Stimulated activated CD8-positive, alpha-beta memory T cell treated with anti-CD3 and anti-CD28 coated beads, Interleukin-15, amount 100 ng/mL, for 24 hours (primary cell): Measurements from ENCODE around the gene ZNF853.
"Not testable (repeated sequence)": the region's sequence is repeated elsewhere in the genome, so short reads cannot be mapped to it uniquely, and the experiment has no call there.

Experiments used
- DNase-seq: peaks from one replicate; pipeline ENCODE4 v3.0.0-alpha.2; 2020; ENCODE audit warnings: low read depth

ZNF853 gene

DNA sequence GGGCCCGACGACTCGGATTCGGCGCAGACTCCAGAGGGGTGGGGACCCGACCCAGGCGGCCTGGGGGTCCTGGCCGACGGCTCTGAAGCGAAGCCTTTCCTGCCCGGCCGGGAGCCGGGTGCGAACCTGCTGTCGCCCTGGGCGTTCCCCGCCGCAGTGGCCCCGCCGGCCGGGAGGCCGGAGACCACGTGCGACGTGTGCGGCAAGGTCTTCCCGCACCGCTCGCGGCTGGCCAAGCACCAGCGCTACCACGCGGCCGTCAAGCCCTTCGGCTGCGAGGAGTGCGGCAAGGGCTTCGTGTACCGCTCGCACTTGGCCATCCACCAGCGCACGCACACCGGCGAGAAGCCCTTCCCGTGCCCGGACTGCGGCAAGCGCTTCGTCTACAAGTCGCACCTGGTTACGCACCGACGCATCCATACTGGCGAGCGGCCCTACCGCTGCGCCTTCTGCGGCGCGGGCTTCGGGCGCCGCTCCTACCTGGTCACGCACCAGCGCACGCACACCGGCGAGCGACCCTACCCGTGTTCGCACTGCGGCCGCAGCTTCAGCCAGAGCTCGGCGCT is 37.1 kb downstream of the ZNF853 start:
- no peak for DNase-seq

DNA sequence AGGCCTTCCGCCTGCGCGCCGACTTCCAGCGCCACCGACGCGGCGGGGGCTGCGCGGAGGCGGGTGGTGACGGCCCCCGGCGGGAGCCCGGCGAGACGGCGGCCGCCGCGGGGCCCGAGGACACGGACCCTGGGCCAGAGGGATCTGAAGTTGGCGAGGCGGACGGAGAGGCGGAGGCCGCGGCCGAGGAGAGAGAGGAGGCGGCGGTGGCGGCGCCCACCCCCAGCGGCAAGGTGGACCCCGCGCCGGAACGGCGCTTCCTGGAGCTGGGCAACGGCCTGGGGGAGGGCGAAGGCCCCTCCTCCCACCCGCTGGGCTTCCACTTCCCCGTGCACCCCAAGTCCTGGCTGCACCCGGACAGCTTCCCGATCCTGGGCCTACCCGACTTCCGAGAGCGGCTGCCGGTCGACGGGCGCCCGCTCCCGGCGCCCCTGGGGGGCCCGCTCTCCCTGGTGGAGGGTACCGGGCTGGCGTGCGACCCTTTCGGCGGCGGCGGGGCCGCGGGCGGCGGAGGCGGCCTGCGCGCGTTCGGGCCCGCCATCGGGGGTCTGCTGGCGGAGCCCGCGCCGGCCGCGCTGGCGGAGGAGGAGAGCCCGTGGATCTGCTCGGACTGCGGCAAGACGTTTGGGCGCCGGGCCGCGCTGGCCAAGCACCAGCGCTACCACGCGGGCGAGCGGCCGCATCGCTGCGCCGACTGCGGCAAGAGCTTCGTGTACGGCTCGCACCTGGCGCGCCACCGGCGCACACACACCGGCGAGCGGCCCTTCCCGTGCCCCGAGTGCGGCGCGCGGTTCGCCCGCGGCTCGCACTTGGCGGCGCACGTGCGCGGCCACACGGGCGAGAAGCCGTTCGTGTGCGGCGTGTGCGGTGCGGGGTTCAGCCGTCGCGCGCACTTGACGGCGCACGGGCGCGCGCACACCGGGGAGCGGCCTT is 37.9 kb downstream of the ZNF853 start:
- no peak for DNase-seq

DNA sequence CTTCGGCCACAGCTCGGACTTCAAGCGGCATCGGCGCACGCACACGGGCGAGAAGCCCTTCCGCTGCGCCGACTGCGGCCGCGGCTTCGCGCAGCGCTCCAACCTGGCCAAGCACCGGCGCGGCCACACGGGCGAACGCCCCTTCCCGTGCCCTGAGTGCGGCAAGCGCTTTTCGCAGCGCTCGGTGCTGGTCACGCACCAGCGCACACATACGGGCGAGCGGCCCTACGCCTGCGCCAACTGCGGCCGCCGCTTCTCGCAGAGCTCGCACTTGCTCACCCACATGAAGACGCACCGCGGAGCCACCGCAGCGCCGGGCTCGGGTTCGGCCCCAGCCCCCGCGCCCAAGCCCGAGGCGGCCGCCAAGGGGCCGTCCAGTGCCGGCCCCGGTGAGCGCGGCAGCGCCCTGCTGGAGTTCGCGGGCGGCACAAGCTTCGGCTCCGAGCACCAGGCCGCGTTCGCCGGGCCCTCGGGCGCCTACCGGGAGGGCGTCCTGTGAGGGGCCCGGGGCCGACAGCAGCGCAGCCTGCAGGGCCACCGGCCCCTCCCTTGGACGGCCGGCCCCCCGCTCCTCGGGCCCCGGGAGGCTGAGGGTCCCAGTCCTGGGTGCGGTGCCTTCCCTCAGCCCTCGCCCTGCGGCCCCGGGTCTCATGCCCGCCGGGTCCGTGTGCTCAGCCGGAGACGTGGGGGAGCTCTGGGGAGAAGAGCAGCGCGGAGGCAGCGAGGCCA is 38.9 kb downstream of the ZNF853 start:
- DNase-seq = no peak

DNA sequence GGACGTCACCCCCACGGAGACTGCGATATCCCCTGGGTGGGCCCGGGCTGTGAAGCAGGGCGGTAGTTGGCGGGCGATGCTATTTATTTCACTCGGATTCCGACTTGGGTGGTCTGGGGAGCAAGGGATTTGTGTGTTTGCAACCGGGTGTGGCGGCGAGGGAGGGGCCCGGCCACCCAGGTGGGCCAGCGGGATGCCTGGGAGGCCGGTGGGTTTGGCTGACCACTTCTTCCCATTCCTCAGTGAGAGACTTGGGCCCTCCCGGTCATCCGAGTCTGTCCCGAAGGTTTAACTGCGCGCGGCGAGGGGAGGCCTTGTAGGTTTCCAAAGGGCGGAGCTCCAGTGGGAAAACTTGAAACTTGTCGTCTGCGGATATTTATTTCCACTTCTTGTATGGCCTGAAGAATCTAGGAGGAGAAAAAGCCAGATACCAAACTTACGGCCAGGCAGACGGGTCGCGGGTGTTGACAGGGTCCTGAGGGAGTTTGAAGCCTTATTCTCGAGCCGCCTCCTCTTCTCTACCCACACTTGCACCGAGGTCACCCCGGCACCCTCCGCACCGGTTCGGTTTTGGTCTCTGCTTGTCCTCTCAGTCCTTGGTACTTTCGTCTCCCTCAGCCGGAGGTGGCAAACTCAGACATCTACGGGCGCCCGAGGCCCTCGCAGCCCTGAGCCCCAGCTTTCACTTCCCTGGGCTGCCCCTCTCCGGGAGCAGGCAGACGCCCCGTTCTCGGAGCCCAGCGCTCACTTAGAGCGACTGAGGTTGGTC is 39.6 kb downstream of the ZNF853 start:
- no peak for DNase-seq

DNA sequence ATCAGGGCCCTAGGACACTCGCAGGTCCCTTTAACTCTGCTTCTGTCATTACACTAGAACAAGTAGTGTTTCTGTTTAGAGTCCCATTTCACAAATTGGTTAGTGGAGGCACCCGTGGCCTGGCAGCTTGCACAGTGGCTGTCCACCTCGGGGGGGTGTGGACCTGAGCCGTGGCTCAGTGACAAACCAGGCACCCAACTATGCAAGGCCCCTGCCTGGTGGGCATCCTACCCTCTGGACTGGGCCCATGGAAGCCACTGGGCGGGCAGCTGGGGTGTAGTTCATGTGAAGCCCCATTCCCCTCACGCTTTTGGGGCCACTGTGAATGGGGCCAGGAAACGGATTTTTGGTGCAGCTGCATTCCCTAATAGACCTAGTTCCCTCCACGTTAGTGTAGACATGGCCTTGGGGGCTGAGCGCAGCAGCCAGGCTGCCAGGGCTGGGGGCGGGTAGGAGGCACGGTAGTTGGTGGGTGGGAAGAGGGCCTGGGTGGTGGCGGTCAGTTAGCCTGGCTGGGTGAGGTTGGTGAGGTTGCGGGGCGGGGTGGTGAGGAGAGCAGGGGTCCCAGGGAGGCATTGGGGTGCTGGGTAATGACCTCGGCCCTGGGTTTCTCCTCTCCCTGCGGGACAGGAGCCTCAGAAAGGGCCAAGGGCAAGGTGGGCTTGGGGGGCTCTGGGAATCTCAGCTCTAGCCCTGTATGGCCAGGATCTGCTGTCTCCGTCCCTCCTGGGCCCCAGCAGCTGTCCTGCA is 40.4 kb downstream of the ZNF853 start:
- DNase-seq = no peak

DNA sequence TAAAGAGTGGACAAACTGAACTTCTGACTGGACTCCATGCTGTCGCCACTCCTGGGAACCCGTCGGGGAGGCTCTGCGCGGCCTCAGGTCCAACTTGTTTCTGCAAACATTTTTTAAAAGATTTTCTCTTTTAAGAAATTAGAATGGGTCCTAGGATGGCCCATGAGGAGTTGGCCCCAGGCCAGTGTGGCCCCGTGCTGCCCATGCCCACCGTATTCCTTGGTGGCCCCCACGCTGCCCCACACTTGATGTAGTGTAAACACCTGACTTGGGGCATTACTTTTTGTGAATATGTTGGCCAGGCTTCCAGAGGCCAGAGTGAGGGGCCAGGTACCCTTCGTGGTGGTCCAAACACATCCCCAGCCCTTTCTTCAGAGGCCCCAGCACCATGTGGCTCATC is 41.0 kb downstream of the ZNF853 start:
- no peak for DNase-seq

DNA sequence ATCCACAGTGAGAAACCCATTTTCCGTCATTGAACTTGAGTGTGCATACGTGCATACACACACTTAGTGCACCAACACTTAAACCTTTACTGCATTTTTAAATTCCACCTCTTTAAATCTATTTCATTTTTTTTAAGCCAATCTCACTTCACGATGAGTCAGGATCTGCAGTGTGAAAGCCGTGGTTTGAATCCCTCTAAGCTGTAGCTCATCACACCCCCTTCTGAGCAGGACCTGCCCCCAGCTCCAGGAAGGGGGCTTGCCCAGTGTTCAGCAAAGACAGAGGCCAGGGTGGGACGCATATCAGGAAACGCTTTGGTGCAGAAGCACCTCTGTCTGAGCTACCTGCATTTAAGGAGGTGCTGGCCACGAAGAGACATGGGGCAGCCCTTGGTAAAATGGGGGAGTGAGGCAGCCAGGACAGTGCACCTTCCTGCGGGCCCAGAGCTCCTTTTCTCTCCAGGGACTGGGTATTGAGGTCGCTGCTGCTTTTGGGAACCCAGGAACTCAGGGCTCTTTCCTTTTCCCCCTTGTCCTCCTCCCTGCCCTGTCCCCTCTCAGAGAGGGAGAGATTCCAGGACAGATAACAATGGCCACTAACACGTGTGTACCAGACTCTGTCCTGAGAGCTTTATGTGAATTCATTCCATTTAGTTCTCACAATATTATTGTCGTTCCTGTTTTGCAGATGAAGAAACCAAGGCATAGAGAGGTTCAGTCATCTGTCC is 43.4 kb downstream of the ZNF853 start:
- DNase-seq = no peak

DNA sequence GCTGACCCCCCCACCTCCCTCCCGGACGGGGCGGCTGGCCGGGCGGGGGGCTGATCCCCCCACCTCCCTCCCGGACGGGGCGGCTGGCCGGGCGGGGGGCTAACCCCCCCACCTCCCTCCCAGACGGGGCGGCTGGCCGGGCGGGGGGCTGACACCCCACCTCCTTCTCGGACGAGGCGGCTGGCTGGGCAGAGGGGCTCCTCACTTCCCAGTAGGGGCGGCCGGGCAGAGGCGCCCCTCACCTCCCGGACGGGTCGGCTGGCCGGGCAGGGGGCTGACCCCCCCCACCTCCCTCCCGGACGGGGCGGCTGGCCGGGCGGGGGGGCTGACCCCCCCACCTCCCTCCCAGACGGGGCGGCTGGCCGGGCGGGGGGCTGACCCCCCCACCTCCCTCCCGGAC is 55.4 kb downstream of the ZNF853 start:
- not testable (repeated sequence) for DNase-seq
